ENCODE measurements around the gene TEC.
A peak's percentile ranks its signal among the peaks of the same experiment; 100 is the strongest.

Gene TEC

DNA sequence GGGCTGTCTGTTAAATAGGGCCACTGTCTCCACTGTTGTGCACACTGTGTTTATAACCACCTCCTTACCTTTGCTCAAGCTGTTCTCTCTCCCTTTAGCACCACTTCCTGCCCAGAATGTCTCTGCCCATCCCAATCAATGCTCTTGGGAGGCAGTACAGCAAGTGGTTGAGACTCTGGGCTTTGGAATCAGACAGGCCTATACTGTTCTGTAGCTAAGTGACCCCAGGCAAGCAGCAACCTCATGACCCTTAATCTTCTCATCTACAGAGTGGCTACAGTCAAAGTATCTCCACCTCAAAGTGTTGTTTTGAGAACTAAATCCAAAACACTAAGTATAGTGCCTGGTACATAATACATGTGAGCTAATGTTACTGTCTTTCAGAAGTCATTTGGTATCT is 131.8 kb downstream of the TEC start:
- Histone ChIP-seq H3K9me3 (ENCODE audit: control insufficient read depth, insufficient read depth, low read depth, low read length) (no peaks in the 10 kb centered on the region), H3K27me3 (ENCODE audit: control insufficient read depth, insufficient read depth, low read length) (no peaks in the 10 kb centered on the region), H3K27ac (ENCODE audit: low read depth, low read length) (no peak overlapping the region), H3K9ac (ENCODE audit: low read length) (no peak overlapping the region), H3K4me3 (ENCODE audit: low read depth, low read length) (no peak overlapping the region), H3K36me3 (ENCODE audit: control insufficient read depth, insufficient read depth, low read length) (no peaks in the 10 kb centered on the region), H3K4me1 (ENCODE audit: control insufficient read depth, insufficient read depth, low read length) (no peaks in the 10 kb centered on the region)

DNA sequence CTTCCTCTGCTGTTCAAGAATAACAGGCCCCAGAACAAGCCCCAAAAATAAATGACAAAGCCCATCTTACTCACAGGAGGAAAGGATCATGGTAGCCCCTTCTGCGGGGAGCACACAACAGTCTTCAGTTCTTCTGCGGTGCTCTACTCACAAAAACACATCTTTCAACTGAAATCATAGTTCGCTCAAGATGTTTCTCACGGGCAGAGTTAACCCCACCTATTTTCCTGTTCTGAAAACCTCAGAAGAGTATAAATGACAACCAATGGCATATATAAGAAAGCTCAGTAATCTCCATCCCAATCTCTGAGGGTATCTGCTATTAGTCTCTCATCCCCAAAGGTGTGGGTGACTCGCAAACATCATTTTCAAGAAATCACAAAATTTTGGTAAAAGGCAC is 135.6 kb downstream of the TEC start, which contains the start of gene TXK:
Gene TXK, minus strand, starts transcription at position 170 of the 400 bp plus-strand sequence. Its CDS starts 80 bp downstream, at position 90.
- Histone ChIP-seq H3K9ac (ENCODE audit: low read length) (no peak within 1 kb of the TSS), H3K27ac (ENCODE audit: low read depth, low read length) (no peak within 1 kb of the TSS), H3K36me3 (ENCODE audit: control insufficient read depth, insufficient read depth, low read length) (no peaks in the 10 kb centered on the region), H3K27me3 (ENCODE audit: control insufficient read depth, insufficient read depth, low read length) (no peaks in the 10 kb centered on the region), H3K4me3 (ENCODE audit: low read depth, low read length) (no peak within 1 kb of the TSS), H3K9me3 (ENCODE audit: control insufficient read depth, insufficient read depth, low read depth, low read length) (no peaks in the 10 kb centered on the region), H3K4me1 (ENCODE audit: control insufficient read depth, insufficient read depth, low read length) (no peaks in the 10 kb centered on the region)

DNA sequence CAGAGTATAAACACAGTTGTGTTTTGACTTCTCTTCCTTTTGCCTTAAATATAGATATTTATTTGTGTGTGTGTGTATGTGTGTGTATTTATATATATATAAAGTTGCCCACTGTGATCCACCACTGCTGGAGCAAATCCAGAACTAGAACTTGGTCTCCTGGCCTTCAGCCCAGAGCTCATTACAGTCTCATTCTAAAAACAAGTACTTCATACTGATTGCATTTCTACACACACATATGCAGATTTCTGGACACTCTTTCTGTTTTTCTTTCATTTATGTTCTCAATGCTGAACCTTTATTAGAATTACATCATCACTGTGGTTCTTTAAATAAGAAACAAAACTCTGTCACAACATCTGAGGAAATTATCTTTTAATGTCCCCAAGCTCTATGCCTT is 136.0 kb downstream of the TEC start:
- H3K27me3 ChIP-seq (ENCODE audit: control insufficient read depth, insufficient read depth, low read length), result no peaks in the 10 kb centered on the region
- no peaks in the 10 kb centered on the region for H3K4me1 ChIP-seq (ENCODE audit: control insufficient read depth, insufficient read depth, low read length)
- H3K4me3 ChIP-seq (ENCODE audit: low read depth, low read length), result no peak overlapping the region
- no peak overlapping the region for H3K9ac ChIP-seq (ENCODE audit: low read length)
- H3K27ac ChIP-seq (ENCODE audit: low read depth, low read length), result no peak overlapping the region
- no peaks in the 10 kb centered on the region for H3K36me3 ChIP-seq (ENCODE audit: control insufficient read depth, insufficient read depth, low read length)
- H3K9me3 ChIP-seq (ENCODE audit: control insufficient read depth, insufficient read depth, low read depth, low read length), result no peaks in the 10 kb centered on the region

DNA sequence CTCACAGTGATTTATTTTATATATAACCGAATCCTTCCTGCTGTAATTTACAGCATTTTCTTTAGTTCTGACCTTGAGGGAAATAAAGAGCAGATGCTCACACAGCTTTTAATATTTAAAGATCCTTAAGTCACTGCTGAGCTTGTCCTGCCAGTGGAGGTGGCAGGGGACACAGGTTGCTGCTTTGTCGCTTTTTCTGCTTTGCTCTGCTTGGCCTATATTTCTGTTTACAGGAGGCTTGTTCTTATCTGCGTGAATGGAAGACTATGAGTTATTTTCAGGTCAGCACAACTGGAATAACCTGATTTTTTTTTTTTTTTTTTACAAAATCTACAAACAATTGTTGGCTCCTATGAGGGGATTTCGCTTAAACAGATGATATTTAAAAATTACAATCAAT is 137.9 kb downstream of the TEC start:
- Histone ChIP-seq H3K4me1 (ENCODE audit: control insufficient read depth, insufficient read depth, low read length) (peaks cover 13% of the 10 kb centered on the region), H3K9ac (ENCODE audit: low read length) (no peak overlapping the region), H3K4me3 (ENCODE audit: low read depth, low read length) (no peak overlapping the region), H3K9me3 (ENCODE audit: control insufficient read depth, insufficient read depth, low read depth, low read length) (no peaks in the 10 kb centered on the region), H3K27ac (ENCODE audit: low read depth, low read length) (no peak overlapping the region), H3K27me3 (ENCODE audit: control insufficient read depth, insufficient read depth, low read length) (no peaks in the 10 kb centered on the region), H3K36me3 (ENCODE audit: control insufficient read depth, insufficient read depth, low read length) (no peaks in the 10 kb centered on the region)

- Histone ChIP-seq H3K27ac (ENCODE audit: low read depth, low read length) (no peak overlapping the region), H3K4me1 (ENCODE audit: control insufficient read depth, insufficient read depth, low read length) (peaks cover 15% of the 10 kb centered on the region), H3K36me3 (ENCODE audit: control insufficient read depth, insufficient read depth, low read length) (no peaks in the 10 kb centered on the region), H3K9ac (ENCODE audit: low read length) (no peak overlapping the region), H3K4me3 (ENCODE audit: low read depth, low read length) (no peak overlapping the region), H3K9me3 (ENCODE audit: control insufficient read depth, insufficient read depth, low read depth, low read length) (no peaks in the 10 kb centered on the region), H3K27me3 (ENCODE audit: control insufficient read depth, insufficient read depth, low read length) (no peaks in the 10 kb centered on the region)
These were observed 139.5 kb downstream of the TEC start for GRCh38 chr4:48130100-48130499.

DNA sequence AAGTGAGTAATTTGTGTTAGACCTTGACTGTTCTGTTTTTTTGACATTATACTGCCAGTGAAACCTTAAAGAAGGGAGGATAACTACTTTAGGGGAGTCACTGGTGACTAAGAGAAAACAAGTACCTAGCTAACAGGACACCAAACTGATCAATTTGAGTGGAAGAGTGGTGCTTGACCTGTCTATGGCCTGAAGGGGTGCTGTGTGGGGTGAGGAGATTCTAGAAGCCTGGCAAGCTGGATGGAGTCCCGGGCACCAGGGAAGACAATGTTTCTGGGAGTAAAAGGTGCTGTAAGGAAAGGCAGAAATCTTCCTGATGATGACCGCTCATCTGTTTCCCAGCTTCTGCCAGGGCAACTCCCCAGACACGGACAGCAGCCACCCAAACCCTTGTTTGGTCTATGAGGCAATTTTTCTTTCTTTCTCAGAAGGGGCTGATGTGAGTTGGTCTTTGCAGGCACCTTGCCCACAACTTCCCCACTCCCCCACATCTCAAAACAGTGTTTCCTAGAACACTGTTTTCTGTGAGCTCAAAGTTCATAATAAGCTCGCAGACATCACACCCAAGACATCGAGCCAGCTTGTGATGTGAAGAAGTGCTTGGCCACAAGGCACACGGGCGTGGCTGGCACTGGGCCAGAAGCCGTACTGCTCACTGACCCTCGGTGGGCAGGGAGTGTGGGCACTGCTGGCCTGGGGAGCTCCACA is 140.2 kb downstream of the TEC start:
- H3K27ac ChIP-seq (ENCODE audit: low read depth, low read length), result no peak overlapping the region
- H3K27me3 ChIP-seq (ENCODE audit: control insufficient read depth, insufficient read depth, low read length), result no peaks in the 10 kb centered on the region
- H3K36me3 ChIP-seq (ENCODE audit: control insufficient read depth, insufficient read depth, low read length), result no peaks in the 10 kb centered on the region

GRCh38 chr4:48127682-48128404 is 141.8 kb downstream of the TEC start:
- Histone ChIP-seq H3K27ac (ENCODE audit: low read depth, low read length) (0 out of 2 replicates have a peak overlapping the region, but pooled peaks have one; percentile 18), H3K36me3 (ENCODE audit: control insufficient read depth, insufficient read depth, low read length) (no peaks in the 10 kb centered on the region), H3K4me1 (ENCODE audit: control insufficient read depth, insufficient read depth, low read length) (peaks cover 15% of the 10 kb centered on the region), H3K4me3 (ENCODE audit: low read depth, low read length) (0 out of 2 replicates have a peak overlapping the region, but pooled peaks have one; percentile 24), H3K27me3 (ENCODE audit: control insufficient read depth, insufficient read depth, low read length) (no peaks in the 10 kb centered on the region), H3K9me3 (ENCODE audit: control insufficient read depth, insufficient read depth, low read depth, low read length) (no peaks in the 10 kb centered on the region), H3K9ac (ENCODE audit: low read length) (peak overlapping the region; percentile 9)

More for the DNA sequence above, 140.2 kb downstream of the TEC start:
- Histone ChIP-seq H3K4me3 (ENCODE audit: low read depth, low read length) (no peak overlapping the region), H3K9me3 (ENCODE audit: control insufficient read depth, insufficient read depth, low read depth, low read length) (no peaks in the 10 kb centered on the region), H3K9ac (ENCODE audit: low read length) (no peak overlapping the region), H3K4me1 (ENCODE audit: control insufficient read depth, insufficient read depth, low read length) (peaks cover 15% of the 10 kb centered on the region)

- Histone ChIP-seq H3K4me1 (ENCODE audit: control insufficient read depth, insufficient read depth, low read length) (peaks cover 15% of the 10 kb centered on the region), H3K27ac (ENCODE audit: low read depth, low read length) (peak overlapping the region; percentile 18; the same call in 1 of the 2 replicates), H3K36me3 (ENCODE audit: control insufficient read depth, insufficient read depth, low read length) (no peaks in the 10 kb centered on the region), H3K4me3 (ENCODE audit: low read depth, low read length) (0 out of 2 replicates have a peak overlapping the region, but pooled peaks have one; percentile 24), H3K9me3 (ENCODE audit: control insufficient read depth, insufficient read depth, low read depth, low read length) (no peaks in the 10 kb centered on the region), H3K9ac (ENCODE audit: low read length) (peak overlapping the region; percentile 9), H3K27me3 (ENCODE audit: control insufficient read depth, insufficient read depth, low read length) (no peaks in the 10 kb centered on the region)
These were observed 142.4 kb downstream of the TEC start for GRCh38 chr4:48127231-48127630.

DNA sequence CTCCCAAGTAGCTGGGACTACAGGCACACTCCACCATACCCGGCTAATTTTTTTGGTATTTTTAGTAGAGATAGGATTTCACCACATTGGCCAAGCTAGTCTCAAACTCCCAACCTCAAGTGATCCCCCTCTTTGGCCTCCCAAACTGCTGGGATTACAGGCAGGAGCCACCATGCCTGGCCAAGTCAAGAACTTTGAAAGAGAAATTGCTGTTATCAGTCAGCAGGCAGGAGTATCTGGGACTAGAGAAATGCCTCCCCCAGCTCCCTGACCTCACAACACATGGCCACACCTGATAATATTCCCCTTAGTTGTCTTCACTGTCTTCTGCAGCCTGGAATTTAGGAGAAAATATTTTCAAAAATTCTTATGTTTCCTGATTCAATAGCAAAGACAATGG is 143.0 kb downstream of the TEC start:
- H3K36me3 ChIP-seq (ENCODE audit: control insufficient read depth, insufficient read depth, low read length), result no peaks in the 10 kb centered on the region
- no peak overlapping the region for H3K9ac ChIP-seq (ENCODE audit: low read length)
- H3K27me3 ChIP-seq (ENCODE audit: control insufficient read depth, insufficient read depth, low read length), result no peaks in the 10 kb centered on the region
- H3K9me3 ChIP-seq (ENCODE audit: control insufficient read depth, insufficient read depth, low read depth, low read length), result no peaks in the 10 kb centered on the region
- no peak overlapping the region for H3K4me3 ChIP-seq (ENCODE audit: low read depth, low read length)
- H3K4me1 ChIP-seq (ENCODE audit: control insufficient read depth, insufficient read depth, low read length), result peaks cover 15% of the 10 kb centered on the region
- no peak overlapping the region; the same call in 1 of the 2 replicates for H3K27ac ChIP-seq (ENCODE audit: low read depth, low read length)

DNA sequence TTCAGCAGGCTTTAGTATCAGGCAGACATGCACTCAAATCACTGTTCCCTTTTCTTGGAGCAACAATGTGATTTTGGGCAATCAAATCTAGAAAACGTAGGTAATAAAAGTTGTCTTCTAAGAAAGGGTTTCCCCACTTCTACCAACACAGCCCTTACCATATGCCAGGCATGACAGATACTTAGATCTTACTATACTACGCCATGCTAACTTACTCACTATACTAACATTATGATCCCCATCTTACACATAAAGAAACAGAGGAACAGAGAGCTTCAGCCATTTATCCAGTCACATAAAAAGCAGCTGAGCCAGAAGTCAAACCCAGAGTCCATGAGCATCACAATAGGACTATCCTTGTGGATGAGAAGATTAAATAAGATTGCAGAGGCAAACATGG is 144.8 kb downstream of the TEC start:
- no peaks in the 10 kb centered on the region for H3K9me3 ChIP-seq (ENCODE audit: control insufficient read depth, insufficient read depth, low read depth, low read length)
- peaks cover 15% of the 10 kb centered on the region for H3K4me1 ChIP-seq (ENCODE audit: control insufficient read depth, insufficient read depth, low read length)
- H3K4me3 ChIP-seq (ENCODE audit: low read depth, low read length), result no peak overlapping the region
- no peak overlapping the region for H3K9ac ChIP-seq (ENCODE audit: low read length)
- H3K27ac ChIP-seq (ENCODE audit: low read depth, low read length), result no peak overlapping the region
- H3K27me3 ChIP-seq (ENCODE audit: control insufficient read depth, insufficient read depth, low read length), result no peaks in the 10 kb centered on the region
- no peaks in the 10 kb centered on the region for H3K36me3 ChIP-seq (ENCODE audit: control insufficient read depth, insufficient read depth, low read length)

GRCh38 chr4:48122756-48123155 is 146.9 kb downstream of the TEC start:
- no peaks in the 10 kb centered on the region for H3K36me3 ChIP-seq (ENCODE audit: control insufficient read depth, insufficient read depth, low read length)
- H3K9ac ChIP-seq (ENCODE audit: low read length), result no peak overlapping the region
- no peak overlapping the region for H3K27ac ChIP-seq (ENCODE audit: low read depth, low read length)
- H3K4me3 ChIP-seq (ENCODE audit: low read depth, low read length), result no peak overlapping the region
- no peaks in the 10 kb centered on the region for H3K9me3 ChIP-seq (ENCODE audit: control insufficient read depth, insufficient read depth, low read depth, low read length)
- peaks cover 12% of the 10 kb centered on the region for H3K4me1 ChIP-seq (ENCODE audit: control insufficient read depth, insufficient read depth, low read length)
- no peaks in the 10 kb centered on the region for H3K27me3 ChIP-seq (ENCODE audit: control insufficient read depth, insufficient read depth, low read length)

Data from HUES6 (cell line).